ENCODE measurements around the gene TRAK2.
"Not testable (repeated sequence)": the region's sequence is repeated elsewhere in the genome, so short reads cannot be mapped to it uniquely, and the experiment has no call there.

The TRAK2 gene

GRCh38 chr2:201377218-201377617 is 74.0 kb downstream of the TRAK2 start:
- DNase-seq, result no peak
- no peak for TF ChIP-seq POLR2A (IDR thresholded peaks at IDR 0.05; ENCODE audit: low read length)
- TF ChIP-seq GATA1 (IDR thresholded peaks at IDR 0.05; ENCODE audit: low read depth, low read length), result no peak

- TF ChIP-seq POLR2A (IDR thresholded peaks at IDR 0.05; ENCODE audit: low read length) (no peak), GATA1 (IDR thresholded peaks at IDR 0.05; ENCODE audit: low read depth, low read length) (no peak)
- DNase-seq, result no peak
These were observed 81.5 kb downstream of the TRAK2 start for GRCh38 chr2:201369775-201370174.

- not testable (repeated sequence) for DNase-seq
These were observed 81.9 kb downstream of the TRAK2 start for GRCh38 chr2:201369318-201369717.

- no peak for DNase-seq
These were observed 85.1 kb downstream of the TRAK2 start for GRCh38 chr2:201366146-201366545.

GRCh38 chr2:201363857-201364560 is 87.2 kb downstream of the TRAK2 start:
- TF ChIP-seq POLR2A (IDR thresholded peaks at IDR 0.05; ENCODE audit: low read length) (no peak), GATA1 (IDR thresholded peaks at IDR 0.05; ENCODE audit: low read depth, low read length) (no peak)
- DNase-seq, result peak; percentile 55 to 64

More at GRCh38 chr2:201366146-201366545, 85.1 kb downstream of the TRAK2 start:
- TF ChIP-seq POLR2A (IDR thresholded peaks at IDR 0.05; ENCODE audit: low read length) (no peak), GATA1 (IDR thresholded peaks at IDR 0.05; ENCODE audit: low read depth, low read length) (no peak)

GRCh38 chr2:201362396-201362795 is 88.9 kb downstream of the TRAK2 start:
- DNase-seq, result no peak
- TF ChIP-seq GATA1 (IDR thresholded peaks at IDR 0.05; ENCODE audit: low read depth, low read length), result no peak

GRCh38 chr2:201361078-201361733 is 90.1 kb downstream of the TRAK2 start:
- no peak for TF ChIP-seq GATA1 (IDR thresholded peaks at IDR 0.05; ENCODE audit: low read depth, low read length)
- TF ChIP-seq POLR2A (IDR thresholded peaks at IDR 0.05; ENCODE audit: low read length), result no peak
- no peak for DNase-seq

GRCh38 chr2:201360256-201360655 is 91.0 kb downstream of the TRAK2 start:
- TF ChIP-seq GATA1 (IDR thresholded peaks at IDR 0.05; ENCODE audit: low read depth, low read length), result no peak
- no peak for TF ChIP-seq POLR2A (IDR thresholded peaks at IDR 0.05; ENCODE audit: low read length)
- DNase-seq, result no peak

- no peak for TF ChIP-seq POLR2A (IDR thresholded peaks at IDR 0.05; ENCODE audit: low read length)
- no peak for TF ChIP-seq GATA1 (IDR thresholded peaks at IDR 0.05; ENCODE audit: low read depth, low read length)
- no peak for DNase-seq
These were observed 92.6 kb downstream of the TRAK2 start for GRCh38 chr2:201358684-201359083.

GRCh38 chr2:201357221-201357620 is 94.0 kb downstream of the TRAK2 start, which contains the start of gene FLACC1:
Gene FLACC1 (minus strand): TSS chr2:201357345. CDS start chr2:201351404, 5,941 bp downstream.
- DNase-seq, result peak in 1 of 2 experiments; percentile 42
- TF ChIP-seq POLR2A (IDR thresholded peaks at IDR 0.05; ENCODE audit: low read length) (no peak), GATA1 (IDR thresholded peaks at IDR 0.05; ENCODE audit: low read depth, low read length) (no peak)

GRCh38 chr2:201353116-201353515 is 98.1 kb downstream of the TRAK2 start:
- DNase-seq, result no peak
- TF ChIP-seq GATA1 (IDR thresholded peaks at IDR 0.05; ENCODE audit: low read depth, low read length), result no peak
- TF ChIP-seq POLR2A (IDR thresholded peaks at IDR 0.05; ENCODE audit: low read length), result no peak

- no peak for TF ChIP-seq GATA1 (IDR thresholded peaks at IDR 0.05; ENCODE audit: low read depth, low read length)
- DNase-seq, result no peak
These were observed 100.4 kb downstream of the TRAK2 start for GRCh38 chr2:201350879-201351278.

GRCh38 chr2:201349601-201350000 is 101.7 kb downstream of the TRAK2 start:
- DNase-seq, result no peak
- no peak for TF ChIP-seq GATA1 (IDR thresholded peaks at IDR 0.05; ENCODE audit: low read depth, low read length)
- TF ChIP-seq POLR2A (IDR thresholded peaks at IDR 0.05; ENCODE audit: low read length), result no peak

- TF ChIP-seq POLR2A (IDR thresholded peaks at IDR 0.05; ENCODE audit: low read length) (no peak), GATA1 (IDR thresholded peaks at IDR 0.05; ENCODE audit: low read depth, low read length) (no peak)
- no peak for DNase-seq
These were observed 102.5 kb downstream of the TRAK2 start for GRCh38 chr2:201348758-201349157.

GRCh38 chr2:201347138-201347537 is 104.1 kb downstream of the TRAK2 start:
- TF ChIP-seq GATA1 (IDR thresholded peaks at IDR 0.05; ENCODE audit: low read depth, low read length) (no peak), POLR2A (IDR thresholded peaks at IDR 0.05; ENCODE audit: low read length) (no peak)
- DNase-seq, result no peak

Measured in erythroblast (primary cell).